OCI-LY3 (cell line): Measurements from ENCODE around the gene FGR.

Experiments
- H2AFZ ChIP-seq: fragments of 200-600, 300-600 bp; shearing (Covaris generic); 2 replicates; pipeline ENCODE4 v1.6.0; 2014; ENCODE audit warnings: antibody characterized with exemption, low read depth, low read length
- H3K27ac ChIP-seq: fragments of 200-600, 300-600 bp; sonication (generic); 2 replicates; pipeline ENCODE4 v1.5.1; 2014; ENCODE audit warnings: mild to moderate bottlenecking, low read length, moderate library complexity, mixed read lengths
- H3K27me3 ChIP-seq: fragments of 200-600, 300-600 bp; sonication (generic); 2 replicates; pipeline ENCODE4 v1.6.1; 2014; ENCODE audit warnings: low read depth, low read length, mixed read lengths
- H3K36me3 ChIP-seq: fragments of 200-600, 300-600 bp; sonication (generic); replicated peaks from 2 replicates; pipeline ENCODE3; 2014; ENCODE audit warnings: low read depth, low read length, mixed read lengths
- H3K4me1 ChIP-seq: fragments of 300-600, 200-600 bp; sonication (generic); 2 replicates; pipeline ENCODE4 v1.6.1; 2014; ENCODE audit warnings: low read length, mixed read lengths
- H3K4me2 ChIP-seq: fragments of 200-600, 300-600 bp; sonication (generic); 2 replicates; pipeline ENCODE4 v1.6.1; 2014; ENCODE audit warnings: low read length, mixed read lengths
- H3K4me3 ChIP-seq: fragments of 300-600, 200-600 bp; sonication (generic); 2 replicates; pipeline ENCODE4 v1.5.1; 2014; ENCODE audit warnings: antibody characterized with exemption, mild to moderate bottlenecking, low read length, moderate library complexity
- H3K79me2 ChIP-seq: fragments of 300-600, 200-600 bp; shearing (Covaris generic); 2 replicates; pipeline ENCODE4 v1.6.1; 2014; ENCODE audit warnings: mild to moderate bottlenecking, low read length, mixed read lengths
- H3K9ac ChIP-seq: fragments of 300-600, 200-600 bp; shearing (Covaris generic); 2 replicates; pipeline ENCODE4 v1.6.0; 2014; ENCODE audit warnings: mild to moderate bottlenecking, low read length, moderate library complexity
- H3K9me3 ChIP-seq: fragments of 200-600, 300-600 bp; shearing (Covaris generic); 2 replicates; pipeline ENCODE4 v1.6.1; 2014; ENCODE audit warnings: low read length, mixed read lengths; ENCODE audit not compliant: insufficient read depth
- H4K20me1 ChIP-seq: fragments of 200-600, 300-600 bp; sonication (generic); 2 replicates; pipeline ENCODE4 v1.6.1; 2016; ENCODE audit warnings: low read length, mixed read lengths; ENCODE audit not compliant: insufficient read depth
- EZH2phosphoT487 ChIP-seq: fragments of 200-600 bp; shearing (Covaris generic); IDR thresholded peaks from 2 replicates; pipeline ENCODE4 v1.6.1; 2018; ENCODE audit warnings: antibody characterized with exemption, mixed run types, low read depth
- TF ChIP-seq, protein P1 (sequence below): fragments of 200-600, 300-600 bp; sonication (generic); IDR thresholded peaks from 2 replicates; pipeline ENCODE4 v1.5.1; 2014; ENCODE audit warnings: antibody characterized with exemption, low read length, low read depth

The FGR gene

DNA sequence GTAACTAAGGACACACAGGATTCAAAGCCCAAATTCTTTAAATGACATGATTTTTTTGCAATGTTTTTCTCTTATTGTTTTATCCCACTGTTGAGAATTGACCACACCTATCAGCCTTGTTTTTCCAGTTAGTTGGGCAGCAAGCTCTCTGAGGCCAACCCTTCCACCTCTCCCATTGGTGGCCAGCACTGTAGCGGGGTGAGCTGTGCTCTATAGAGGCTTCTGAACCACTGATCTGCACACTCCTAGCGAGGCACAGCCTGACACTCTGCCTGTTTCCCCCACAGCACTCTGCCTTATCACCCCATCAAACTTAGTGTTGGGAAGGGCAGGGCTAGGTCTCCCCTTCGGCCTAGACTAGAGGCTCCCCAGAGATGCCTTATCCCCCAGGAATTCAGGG, 50.5 kb downstream of the FGR start:
- Histone ChIP-seq H3K27me3 (no peaks in the 10 kb centered on the region), H3K9me3 (no peaks in the 10 kb centered on the region), H3K4me3 (no peak overlapping the region), H3K4me2 (no peak overlapping the region), H3K79me2 (no peaks in the 10 kb centered on the region), H4K20me1 (no peaks in the 10 kb centered on the region), H3K9ac (no peak overlapping the region), H3K36me3 (no peaks in the 10 kb centered on the region), H3K27ac (no peak overlapping the region), H3K4me1 (no peaks in the 10 kb centered on the region), H2AFZ (no peak overlapping the region)
- TF ChIP-seq, protein P1, sequence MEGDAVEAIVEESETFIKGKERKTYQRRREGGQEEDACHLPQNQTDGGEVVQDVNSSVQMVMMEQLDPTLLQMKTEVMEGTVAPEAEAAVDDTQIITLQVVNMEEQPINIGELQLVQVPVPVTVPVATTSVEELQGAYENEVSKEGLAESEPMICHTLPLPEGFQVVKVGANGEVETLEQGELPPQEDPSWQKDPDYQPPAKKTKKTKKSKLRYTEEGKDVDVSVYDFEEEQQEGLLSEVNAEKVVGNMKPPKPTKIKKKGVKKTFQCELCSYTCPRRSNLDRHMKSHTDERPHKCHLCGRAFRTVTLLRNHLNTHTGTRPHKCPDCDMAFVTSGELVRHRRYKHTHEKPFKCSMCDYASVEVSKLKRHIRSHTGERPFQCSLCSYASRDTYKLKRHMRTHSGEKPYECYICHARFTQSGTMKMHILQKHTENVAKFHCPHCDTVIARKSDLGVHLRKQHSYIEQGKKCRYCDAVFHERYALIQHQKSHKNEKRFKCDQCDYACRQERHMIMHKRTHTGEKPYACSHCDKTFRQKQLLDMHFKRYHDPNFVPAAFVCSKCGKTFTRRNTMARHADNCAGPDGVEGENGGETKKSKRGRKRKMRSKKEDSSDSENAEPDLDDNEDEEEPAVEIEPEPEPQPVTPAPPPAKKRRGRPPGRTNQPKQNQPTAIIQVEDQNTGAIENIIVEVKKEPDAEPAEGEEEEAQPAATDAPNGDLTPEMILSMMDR: no peak
- TF ChIP-seq EZH2phosphoT487: no peak

DNA sequence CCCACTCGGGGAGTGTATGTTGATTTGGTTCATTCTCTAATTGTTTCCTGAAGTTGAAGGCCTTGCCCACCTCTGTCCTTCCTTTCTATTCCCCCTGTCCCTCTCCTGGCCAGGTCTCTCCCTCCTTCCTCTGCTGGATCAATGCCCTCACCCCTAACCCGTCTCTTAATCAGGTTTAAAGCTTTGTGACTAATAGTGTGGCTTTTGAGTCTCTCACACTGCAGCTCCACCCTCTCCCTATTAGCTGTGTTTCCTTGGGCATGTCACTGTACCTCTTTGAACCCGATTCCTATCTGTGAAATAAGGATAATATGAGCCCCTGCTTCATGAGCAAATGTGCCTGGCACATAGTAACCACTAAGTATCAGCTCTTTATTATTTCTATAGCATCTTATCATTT, 51.5 kb downstream of the FGR start:
- no peaks in the 10 kb centered on the region for H3K4me1 ChIP-seq
- H3K27ac ChIP-seq: no peak overlapping the region
- H3K9ac ChIP-seq: no peak overlapping the region
- H3K36me3 ChIP-seq: no peaks in the 10 kb centered on the region
- H3K9me3 ChIP-seq: no peaks in the 10 kb centered on the region
- no peaks in the 10 kb centered on the region for H3K79me2 ChIP-seq
- no peaks in the 10 kb centered on the region for H4K20me1 ChIP-seq
- H3K4me2 ChIP-seq: no peak overlapping the region
- H2AFZ ChIP-seq: no peak overlapping the region
- TF ChIP-seq, protein P1: no peak
- no peak for TF ChIP-seq EZH2phosphoT487
- H3K27me3 ChIP-seq: no peaks in the 10 kb centered on the region
- no peak overlapping the region for H3K4me3 ChIP-seq

GRCh38 chr1:27581823-27582243, 53.2 kb downstream of the FGR start:
- Histone ChIP-seq H3K4me1 (no peaks in the 10 kb centered on the region), H3K9ac (no peak overlapping the region), H3K27ac (no peak overlapping the region), H4K20me1 (no peaks in the 10 kb centered on the region), H3K27me3 (no peaks in the 10 kb centered on the region), H2AFZ (no peak overlapping the region), H3K36me3 (no peaks in the 10 kb centered on the region), H3K4me2 (no peak overlapping the region), H3K4me3 (no peak overlapping the region), H3K79me2 (no peaks in the 10 kb centered on the region), H3K9me3 (no peaks in the 10 kb centered on the region)
- no peak for TF ChIP-seq EZH2phosphoT487
- TF ChIP-seq, protein P1: no peak

- no peak overlapping the region for H3K27ac ChIP-seq
- H3K4me1 ChIP-seq: 0 out of 2 replicates have a peak, but pooled peaks cover 3% of the 10 kb centered on the region
- no peaks in the 10 kb centered on the region for H4K20me1 ChIP-seq
- H3K36me3 ChIP-seq: no peaks in the 10 kb centered on the region
- no peak overlapping the region for H3K9ac ChIP-seq
- no peaks in the 10 kb centered on the region for H3K79me2 ChIP-seq
- no peaks in the 10 kb centered on the region for H3K27me3 ChIP-seq
- no peak overlapping the region for H3K4me3 ChIP-seq
- no peak overlapping the region for H2AFZ ChIP-seq
- TF ChIP-seq, protein P1: no peak
- no peak for TF ChIP-seq EZH2phosphoT487
- no peak overlapping the region for H3K4me2 ChIP-seq
- no peaks in the 10 kb centered on the region for H3K9me3 ChIP-seq
These were observed 57.3 kb downstream of the FGR start for GRCh38 chr1:27577504-27578188.
